K562 (cell line): ENCODE results near the gene MUC5AC. TPM values are rescaled to one million over a fixed set of nuclear protein-coding genes. Genes with fewer than 3 reads are reported as not detected.

Source experiments
- ATAC-seq: fragments of 200-7000 bp; cut with Tn5 transposase; 3 replicates; pipeline ENCODE4 v1.9.1; 2020; ENCODE audit warnings: moderate library complexity
- BruUV-seq: library from RNA; stranded (reverse); fragments of 400-500 nt; replicated peaks from 2 replicates; lab custom pipeline; 2021; lab: Mats Ljungman, UMichigan
- CTCF ChIA-PET: fragments of 300-600 bp; formaldehyde crosslinking; extraction: SDS; loops from one replicate; lab custom pipeline; 2021; ENCODE audit warnings: low intra/inter-chr PET ratio; lab: Yijun Ruan, JAX
- POLR2A ChIA-PET: fragments of 300-600, 350-650 bp; sonication (Branson Sonifier 250); formaldehyde crosslinking; extraction: SDS; loops from one replicate; lab custom pipeline; 2021; ENCODE audit warnings: antibody characterized with exemption, inconsistent platforms; lab: Yijun Ruan, JAX
- DNase-seq, 4 experiments: peaks; one replicate each; pipeline versions ENCODE4 v3.0.0 to v3.0.0-alpha.2; 2011 to 2018; ENCODE audit warnings: low spot score in 3 of 4, mixed read lengths in 3 of 4; ENCODE audit errors: extremely low read depth in 1 of 4
- FAIRE-seq: peaks from 2 replicates; lab custom pipeline; 2011; peaks lifted over from hg19 to GRCh38; lab: Jason Lieb, UNC
- H2AFZ ChIP-seq: 2 replicates; pipeline ENCODE4 v1.6.0; 2011; ENCODE audit warnings: low read depth, low read length, control low read depth, inconsistent platforms
- H3K27ac ChIP-seq: fragments of 200-600 bp; 3 replicates; pipeline ENCODE4 v1.8.0; 2011; ENCODE audit warnings: low read depth, mild to moderate bottlenecking, control low read depth, inconsistent platforms, low read length, moderate library complexity, mixed read lengths; ENCODE audit errors: extremely low read depth
- H3K27me3 ChIP-seq, 2 experiments: fragments of 300-600 bp in 1 of 2; 2 replicates in 1 of 2; 3 replicates in 1 of 2; pipeline versions ENCODE4 v1.6.0 to v1.8.0; 2011; ENCODE audit warnings: inconsistent platforms in 2 of 2, low read length in 2 of 2, mild to moderate bottlenecking in 1 of 2, mixed read lengths in 1 of 2, moderate library complexity in 1 of 2; ENCODE audit not compliant: control insufficient read depth in 2 of 2, insufficient read depth in 2 of 2
- H3K36me3 ChIP-seq: fragments of 300-600 bp; 3 replicates; pipeline ENCODE4 v1.8.0; 2011; ENCODE audit warnings: mild to moderate bottlenecking, low read length, inconsistent platforms; ENCODE audit not compliant: control insufficient read depth, insufficient read depth
- H3K4me1 ChIP-seq, 2 experiments: fragments of 200-600 bp in 1 of 2; replicated peaks in 1 of 2; 2 replicates in 1 of 2; 3 replicates in 1 of 2; pipeline versions ENCODE4 v1.5.1 to v1.8.0; 2011; ENCODE audit warnings: inconsistent platforms in 2 of 2, low read length in 2 of 2, mild to moderate bottlenecking in 1 of 2, mixed read lengths in 1 of 2, moderate library complexity in 1 of 2; ENCODE audit not compliant: control insufficient read depth in 2 of 2, insufficient read depth in 2 of 2
- H3K4me2 ChIP-seq: 2 replicates; pipeline ENCODE4 v1.6.1; 2011; ENCODE audit warnings: low read length, control low read depth, inconsistent platforms, mixed read lengths; ENCODE audit not compliant: insufficient read depth
- H3K4me3 ChIP-seq: fragments of 200-600 bp; sonication (generic), shearing (Covaris generic); 2 replicates; pipeline ENCODE4 v1.5.1; 2016; ENCODE audit warnings: control low read depth, inconsistent platforms
- H3K79me2 ChIP-seq: fragments of 200-600 bp; 3 replicates; pipeline ENCODE4 v1.8.0; 2011; ENCODE audit warnings: low read length, inconsistent platforms; ENCODE audit not compliant: control insufficient read depth, insufficient read depth
- H3K9ac ChIP-seq, 2 experiments: 2 replicates each; pipeline versions ENCODE4 v1.6.0 to v1.6.1; 2011; ENCODE audit warnings: low read depth in 2 of 2, low read length in 2 of 2, control low read depth in 1 of 2, inconsistent platforms in 1 of 2, mild to moderate bottlenecking in 1 of 2, mixed read lengths in 1 of 2; ENCODE audit not compliant: insufficient read depth in 1 of 2
- H3K9me1 ChIP-seq: one replicate; pipeline ENCODE4 v1.6.0; 2011; ENCODE audit warnings: inconsistent platforms, mild to moderate bottlenecking, low read length, moderate library complexity; ENCODE audit not compliant: control insufficient read depth, insufficient read depth
- H3K9me3 ChIP-seq: replicated peaks from 2 replicates; pipeline ENCODE4 v1.5.1; 2011; ENCODE audit warnings: low read depth, low read length, inconsistent platforms; ENCODE audit not compliant: control insufficient read depth, insufficient read depth
- H4K20me1 ChIP-seq: replicated peaks from 2 replicates; pipeline ENCODE4 v1.6.1; 2011; ENCODE audit warnings: low read length, inconsistent platforms, mixed read lengths; ENCODE audit not compliant: control insufficient read depth, insufficient read depth
- KLF13 ChIP-seq: fragments of 450-650 bp; IDR thresholded peaks from 2 replicates; pipeline ENCODE4 v1.6.1; 2016; ENCODE audit warnings: missing genetic modification characterization, low read depth, mild to moderate bottlenecking, missing compliant biosample characterization, moderate library complexity, borderline replicate concordance
- PCBP1 ChIP-seq: fragments of 200-400 bp; formaldehyde crosslinking; IDR thresholded peaks from 2 replicates; pipeline ENCODE4 v1.6.1; 2018; ENCODE audit warnings: mild to moderate bottlenecking, low read depth, low read length; ENCODE audit not compliant: poor library complexity, severe bottlenecking
- ZNF609 ChIP-seq: sonication (generic); formaldehyde crosslinking; IDR thresholded peaks from 2 replicates; pipeline ENCODE4 v1.8.1; 2023; ENCODE audit warnings: missing genetic modification reagents, mild to moderate bottlenecking, borderline replicate concordance
- WGBS: fragments of 100-300 bp; shearing (Covaris generic); methylation state at CpG from one replicate; pipeline ENCODE4 v1.1.6; 2016; ENCODE audit warnings: low coverage, mixed read lengths; ENCODE audit not compliant: insufficient coverage; ENCODE audit errors: missing lambda C conversion rate; 5-methylcytosine and 5-hydroxymethylcytosine counted together
- in situ Hi-C: fragments of 300-500 bp; cut with MboI; formaldehyde crosslinking; loops from 4 replicates; pipeline ENCODE4 v1.15.0; 2018; ENCODE audit warnings: inconsistent platforms, mixed read lengths
- intact Hi-C: fragments of 100-400 bp; cut with micrococcal nuclease; formaldehyde crosslinking; loops from 2 replicates; pipeline ENCODE4 v1.14.2; 2022
- polyA plus RNA-seq, 8 experiments: library from polyadenylated mRNA; depleted of rRNA in 4 of 8; stranded (reverse) in 5 of 8; unstranded in 3 of 8; fragments of >200 nt; fragmentation: Nextera tagmentation in 2 of 8; fragmentation: Illumina TruSeq in 1 of 8; extraction: Ambion mirVana in 2 of 8; extraction: Trizol in 1 of 8; gene quantifications; 2 replicates each; pipeline versions ENCODE4 v1.2.1 to v1.2.3, GENCODE V29; 2011 to 2014; ENCODE audit warnings: inconsistent platforms in 1 of 8, missing spikeins in 1 of 8
- total RNA-seq, 7 experiments: library from RNA; depleted of rRNA in 6 of 7; stranded (reverse); fragments of >200 nt in 6 of 7; fragmentation: Illumina TruSeq in 2 of 7; extraction: Trizol in 2 of 7; gene quantifications; 2 replicates each; pipeline versions ENCODE4 v1.2.1 to v1.2.3, GENCODE V29; 2011 to 2021; ENCODE audit warnings: low replicate concordance in 1 of 7

Gene MUC5AC
- total and polyA plus RNA-seq, 9 of the 15 experiments (the other 6 are each of a cell fraction or from before 2014, with no cell fraction given), result not detected

GRCh38 chr11:1197886-1198560 lies 40.3 kb downstream of the MUC5AC start:
- Histone ChIP-seq H3K27ac (no peak overlapping the region), H3K4me3 (no peak overlapping the region), H3K9ac (no peak overlapping the region), H2AFZ (no peak overlapping the region), H3K4me1 (peaks cover 0 to 50% of the 10 kb centered on the region in 2 experiments; a peak in 2 of 5 replicates)
- no peak for FAIRE-seq
- BruUV-seq, result no TSS peak
- DNase-seq, result peak in 1 of 4 experiments; percentile 2
- 2% methylated on average over 28 of the region's 33 CpGs for WGBS
- in situ Hi-C loops, result no loop called here
- no peak for ATAC-seq
- TF ChIP-seq ZNF609 (CRISPR knock-in tag) (no peak), PCBP1 (peak; percentile 26), KLF13 (tag) (no peak)
- TF ChIP-seq, all 486 proteins: peak for 1
- peaks cover 13% of the 10 kb centered on the region; the same call in 1 of the 2 replicates for H4K20me1 ChIP-seq
- ChIA-PET POLR2A (no interaction called here), CTCF (no interaction called here)
- H3K27me3 ChIP-seq, result peaks cover 8 to 42% of the 10 kb centered on the region in 2 experiments; a peak in 4 of 5 replicates
- no peaks in the 10 kb centered on the region for H3K79me2 ChIP-seq
- H3K9me3 ChIP-seq, result no peaks in the 10 kb centered on the region
- intact Hi-C loops, result no loop called here
- no peak overlapping the region for H3K4me2 ChIP-seq
- no peaks in the 10 kb centered on the region for H3K9me1 ChIP-seq
- H3K36me3 ChIP-seq, result no peaks in the 10 kb centered on the region
